Liver (tissue), 3 donors: ENCODE data around the gene ADGRF3.

ENCODE experiments used
- FOXA1 ChIP-seq: IDR thresholded peaks from 2 replicates; pipeline ENCODE4 v1.6.1; 2016; ENCODE audit warnings: antibody characterized with exemption
- GABPA ChIP-seq, 2 donors: IDR thresholded peaks in 1 of 2; conservative IDR thresholded peaks in 1 of 2; 2 replicates each; pipeline ENCODE4 v1.6.1; 2016; ENCODE audit warnings: antibody characterized with exemption in 2 of 2, mild to moderate bottlenecking in 1 of 2, moderate library complexity in 1 of 2
- JUND ChIP-seq, 2 donors: IDR thresholded peaks; 2 replicates each; pipeline ENCODE4 v1.6.1; 2016; ENCODE audit warnings: antibody characterized with exemption in 2 of 2
- NR2F2 ChIP-seq: IDR thresholded peaks from 2 replicates; pipeline ENCODE4 v1.6.1; 2016; ENCODE audit warnings: antibody characterized with exemption
- RAD21 ChIP-seq, 2 donors: IDR thresholded peaks; 2 replicates each; pipeline ENCODE4 v1.6.1; 2016; ENCODE audit warnings: antibody characterized with exemption in 2 of 2, mild to moderate bottlenecking in 2 of 2
- REST ChIP-seq: IDR thresholded peaks from 2 replicates; pipeline ENCODE4 v1.6.1; 2016; ENCODE audit warnings: antibody characterized with exemption, mild to moderate bottlenecking
- RXRA ChIP-seq, 2 donors: IDR thresholded peaks; 2 replicates each; pipeline ENCODE4 v1.6.1; 2017 to 2018; ENCODE audit warnings: antibody characterized with exemption in 2 of 2, mild to moderate bottlenecking in 1 of 2
- SP1 ChIP-seq: IDR thresholded peaks from 2 replicates; pipeline ENCODE4 v1.6.1; 2018; ENCODE audit warnings: antibody characterized with exemption, mild to moderate bottlenecking
- TAF1 ChIP-seq: conservative IDR thresholded peaks from 2 replicates; pipeline ENCODE4 v1.6.1; 2016; ENCODE audit warnings: antibody characterized with exemption, mild to moderate bottlenecking
- YY1 ChIP-seq: IDR thresholded peaks from 2 replicates; pipeline ENCODE4 v1.6.1; 2016; ENCODE audit warnings: antibody characterized with exemption, mild to moderate bottlenecking
- ZBTB33 ChIP-seq: IDR thresholded peaks from 2 replicates; pipeline ENCODE4 v1.6.1; 2016; ENCODE audit warnings: antibody characterized with exemption
- TF ChIP-seq, protein P1 (sequence below): fragments of 150-350 bp; IDR thresholded peaks from 2 replicates; pipeline ENCODE4 v1.5.1; 2017; ENCODE audit warnings: improper control_type of control experiment, low read depth, low read length; ENCODE audit not compliant: missing input control
- TF ChIP-seq, protein P2 (sequence below): IDR thresholded peaks from 2 replicates; pipeline ENCODE4 v1.6.1; 2016; ENCODE audit warnings: antibody characterized with exemption
- donor health status: healthy.
- donor health status: healthy.

- TF ChIP-seq, protein P1, sequence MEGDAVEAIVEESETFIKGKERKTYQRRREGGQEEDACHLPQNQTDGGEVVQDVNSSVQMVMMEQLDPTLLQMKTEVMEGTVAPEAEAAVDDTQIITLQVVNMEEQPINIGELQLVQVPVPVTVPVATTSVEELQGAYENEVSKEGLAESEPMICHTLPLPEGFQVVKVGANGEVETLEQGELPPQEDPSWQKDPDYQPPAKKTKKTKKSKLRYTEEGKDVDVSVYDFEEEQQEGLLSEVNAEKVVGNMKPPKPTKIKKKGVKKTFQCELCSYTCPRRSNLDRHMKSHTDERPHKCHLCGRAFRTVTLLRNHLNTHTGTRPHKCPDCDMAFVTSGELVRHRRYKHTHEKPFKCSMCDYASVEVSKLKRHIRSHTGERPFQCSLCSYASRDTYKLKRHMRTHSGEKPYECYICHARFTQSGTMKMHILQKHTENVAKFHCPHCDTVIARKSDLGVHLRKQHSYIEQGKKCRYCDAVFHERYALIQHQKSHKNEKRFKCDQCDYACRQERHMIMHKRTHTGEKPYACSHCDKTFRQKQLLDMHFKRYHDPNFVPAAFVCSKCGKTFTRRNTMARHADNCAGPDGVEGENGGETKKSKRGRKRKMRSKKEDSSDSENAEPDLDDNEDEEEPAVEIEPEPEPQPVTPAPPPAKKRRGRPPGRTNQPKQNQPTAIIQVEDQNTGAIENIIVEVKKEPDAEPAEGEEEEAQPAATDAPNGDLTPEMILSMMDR: no peak
- no peak for TF ChIP-seq TAF1
- no peak for TF ChIP-seq FOXA1
- no peak for TF ChIP-seq RXRA (IDR thresholded peaks at IDR 0.05)
- no peak for TF ChIP-seq YY1
- TF ChIP-seq REST: no peak
- no peak for TF ChIP-seq SP1
- TF ChIP-seq JUND (IDR thresholded peaks at IDR 0.05): no peak
- no peak for TF ChIP-seq ZBTB33
- TF ChIP-seq GABPA (IDR thresholded peaks at IDR 0.05 in 1 of 2, conservative IDR thresholded peaks at IDR 0.05 in 1 of 2): no peak
- TF ChIP-seq RAD21 (IDR thresholded peaks at IDR 0.05): no peak
- TF ChIP-seq, protein P2, sequence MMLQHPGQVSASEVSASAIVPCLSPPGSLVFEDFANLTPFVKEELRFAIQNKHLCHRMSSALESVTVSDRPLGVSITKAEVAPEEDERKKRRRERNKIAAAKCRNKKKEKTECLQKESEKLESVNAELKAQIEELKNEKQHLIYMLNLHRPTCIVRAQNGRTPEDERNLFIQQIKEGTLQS: no peak
- no peak for TF ChIP-seq NR2F2
Observed at GRCh38 chr2:26285931-26286330, 60.7 kb downstream of the ADGRF3 start.
